ENCODE results near the gene EFNA5.
"Not testable (repeated sequence)": the region's sequence is repeated elsewhere in the genome, so short reads cannot be mapped to it uniquely, and the experiment has no call there.

Gene EFNA5

DNA sequence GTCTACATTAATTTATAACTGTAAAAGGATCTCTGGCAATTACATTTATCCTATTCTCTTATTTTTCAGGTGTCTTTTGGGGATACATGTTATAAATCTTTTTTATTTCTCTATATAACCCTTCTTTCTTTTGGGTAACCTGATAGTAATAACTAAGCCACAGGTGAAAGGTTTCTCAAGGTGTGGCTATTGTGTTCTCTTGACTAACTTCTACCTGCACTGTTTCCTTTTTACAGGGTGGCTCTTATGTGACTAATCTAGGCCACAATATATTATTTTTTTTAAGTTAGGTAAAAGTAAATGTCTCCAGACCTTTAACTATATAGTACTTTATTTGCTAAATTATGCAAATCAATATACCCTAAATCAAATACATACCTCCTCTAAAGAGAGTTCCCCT is 193.2 kb downstream of the EFNA5 start:
- no peak for FAIRE-seq

GRCh38 chr5:107476783-107477182 is 194.0 kb downstream of the EFNA5 start:
- no peak for FAIRE-seq

DNA sequence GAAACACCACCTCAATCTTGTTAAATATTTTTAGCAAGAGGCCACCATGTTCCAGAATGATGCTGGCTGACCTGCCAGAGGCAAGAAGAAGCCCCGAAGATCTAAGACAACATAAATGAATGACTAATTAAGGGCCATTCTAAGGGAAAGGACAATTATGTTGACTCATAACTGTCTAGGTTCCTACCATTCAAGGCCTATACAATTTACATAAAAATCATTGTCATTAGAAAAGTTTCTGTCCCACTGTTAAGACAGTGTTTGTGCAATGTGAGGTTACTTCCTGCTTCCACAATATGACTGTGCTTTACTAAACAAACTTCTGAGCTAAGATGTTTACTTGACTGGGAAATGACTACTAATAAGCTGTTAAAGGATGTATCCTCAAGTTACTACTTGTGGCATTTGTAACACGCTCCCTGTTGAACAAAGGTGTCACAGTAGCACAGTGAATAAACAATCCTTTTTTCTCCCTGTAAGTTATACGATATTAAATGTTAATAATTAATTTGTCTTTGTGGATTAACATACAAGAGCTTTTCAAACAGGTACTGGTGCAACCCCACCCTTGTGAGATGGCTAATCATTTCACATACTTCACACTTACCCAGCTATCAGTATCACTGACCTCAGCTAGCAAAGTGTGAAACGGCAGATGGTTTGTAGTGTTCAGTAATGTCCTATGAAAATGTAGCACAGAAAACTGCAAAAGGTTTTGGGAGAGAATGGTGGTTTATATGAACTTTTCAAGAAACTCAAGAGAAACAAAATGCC is 195.8 kb downstream of the EFNA5 start:
- FAIRE-seq, result no peak

DNA sequence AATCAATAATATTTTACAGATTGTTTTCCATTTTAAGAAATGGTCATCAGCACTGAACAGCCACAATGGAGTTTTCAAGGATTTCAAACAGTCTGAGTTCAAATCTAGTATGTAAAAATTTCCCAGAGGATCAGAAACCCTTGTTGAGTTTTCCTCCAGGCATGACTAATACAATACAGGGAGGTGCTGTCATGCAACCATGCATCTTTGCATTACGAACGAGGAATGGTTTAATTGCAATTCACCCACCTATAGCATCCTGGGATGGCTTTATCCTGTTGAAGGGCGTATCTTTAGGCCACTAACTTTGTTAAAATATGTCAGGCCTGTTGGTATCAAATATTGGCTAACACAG is 196.4 kb downstream of the EFNA5 start:
- no peak for FAIRE-seq

DNA sequence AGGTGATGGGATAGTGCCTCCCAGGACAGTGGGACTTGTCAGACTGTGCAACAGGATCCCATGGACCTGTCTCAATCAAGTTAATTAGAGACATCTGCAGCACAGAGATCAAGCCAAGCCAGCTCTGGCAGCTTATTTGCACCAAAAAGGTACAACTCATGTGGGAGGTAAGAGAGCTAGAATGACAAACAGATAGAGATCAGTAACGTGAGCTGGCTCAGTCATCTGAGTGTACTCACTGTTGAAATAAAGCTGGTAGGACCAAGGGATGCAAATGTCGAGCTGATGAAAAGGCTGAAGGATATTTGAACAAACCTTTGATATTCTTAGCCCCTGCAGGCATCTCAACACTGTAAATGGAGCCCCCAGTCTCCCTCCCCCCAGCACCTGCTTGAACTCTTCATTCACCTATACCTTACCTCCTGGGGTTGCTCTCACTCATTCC is 198.1 kb downstream of the EFNA5 start:
- no peak for FAIRE-seq

- no peak for FAIRE-seq
These were observed 200.5 kb downstream of the EFNA5 start for GRCh38 chr5:107470295-107470582.

- no peak for FAIRE-seq
These were observed 201.0 kb downstream of the EFNA5 start for GRCh38 chr5:107469485-107470294.

DNA sequence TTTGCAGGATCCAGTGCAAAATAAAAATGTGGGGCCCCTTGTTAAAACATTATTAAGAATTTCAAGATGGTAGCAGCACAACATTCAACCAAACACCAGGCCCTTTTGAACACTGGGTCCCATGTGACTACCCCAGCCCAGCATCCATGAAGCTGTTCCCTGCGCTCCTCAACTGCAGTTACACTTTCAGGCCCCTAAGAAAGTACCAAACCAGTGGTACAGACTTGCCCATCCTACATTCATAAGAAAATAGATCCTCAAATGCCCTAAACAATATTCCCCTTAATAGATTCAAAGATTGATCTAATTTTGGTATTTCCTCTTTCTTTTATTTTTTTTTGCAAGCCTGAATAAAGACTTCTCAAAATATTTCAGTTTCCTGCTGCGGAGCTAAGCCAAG is 201.7 kb downstream of the EFNA5 start:
- FAIRE-seq, result no peak

- no peak for FAIRE-seq
These were observed 202.5 kb downstream of the EFNA5 start for GRCh38 chr5:107468276-107468675.

DNA sequence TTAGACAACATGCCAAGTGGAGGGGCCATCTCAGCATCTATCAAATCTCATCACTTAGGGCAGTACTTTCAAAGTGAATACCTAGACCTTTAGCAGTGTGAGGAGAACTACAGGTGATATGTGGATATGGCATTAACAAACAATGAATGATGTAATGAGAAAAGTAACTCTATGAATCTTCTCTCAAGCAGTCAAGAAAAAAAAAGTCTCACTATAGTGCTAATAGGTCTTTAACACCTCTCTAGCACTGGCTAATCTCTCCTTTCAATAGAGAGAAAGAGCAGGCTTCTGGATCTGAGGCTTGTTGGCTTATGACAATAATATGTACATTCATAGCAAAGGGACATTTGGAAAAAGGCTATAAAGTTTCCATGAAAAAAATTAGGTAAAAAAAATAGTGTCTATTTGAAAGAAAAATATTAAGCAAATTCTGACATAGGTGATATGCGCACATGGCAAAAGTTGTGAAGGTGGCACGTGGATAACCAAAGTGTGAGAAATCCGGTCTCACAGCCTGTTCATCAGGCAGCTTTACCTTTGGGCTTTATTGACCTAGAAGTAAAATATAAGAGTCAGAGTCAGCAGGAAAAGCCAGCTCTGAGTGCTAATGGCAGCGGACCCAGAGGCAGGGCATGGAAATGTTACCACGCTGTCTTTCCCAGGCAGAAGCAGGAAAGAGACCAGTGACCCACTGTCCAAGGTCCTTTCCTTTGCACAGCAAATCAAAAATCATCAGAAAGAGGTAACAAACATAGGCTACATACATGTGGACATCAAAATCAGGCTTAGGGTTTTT is 203.4 kb downstream of the EFNA5 start:
- FAIRE-seq, result no peak

GRCh38 chr5:107466233-107466769 is 204.4 kb downstream of the EFNA5 start:
- no peak for FAIRE-seq

GRCh38 chr5:107464876-107465275 is 205.9 kb downstream of the EFNA5 start:
- FAIRE-seq, result no peak

GRCh38 chr5:107464416-107464815 is 206.3 kb downstream of the EFNA5 start:
- no peak for FAIRE-seq

- FAIRE-seq, result no peak
These were observed 207.0 kb downstream of the EFNA5 start for GRCh38 chr5:107463731-107464130.

- FAIRE-seq, result no peak
These were observed 209.0 kb downstream of the EFNA5 start for GRCh38 chr5:107461770-107462169.

DNA sequence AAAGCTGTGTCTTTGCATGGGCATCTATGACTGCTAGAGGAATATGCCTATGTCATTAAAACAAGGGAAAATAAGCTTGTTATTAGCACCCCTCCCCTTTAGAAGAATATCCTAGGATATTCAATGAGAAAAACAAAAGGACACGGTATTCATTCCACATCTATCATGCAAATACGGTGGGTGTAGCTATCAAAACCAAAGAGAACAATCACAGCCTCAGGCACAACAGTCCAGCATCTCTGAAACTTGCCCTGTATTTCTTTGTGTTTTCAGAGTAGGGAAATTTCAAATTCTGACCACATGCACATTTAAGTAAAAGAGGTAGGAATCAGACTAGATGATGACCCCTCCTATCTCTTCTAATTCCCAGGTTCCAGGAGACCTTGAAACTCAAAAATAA is 209.9 kb downstream of the EFNA5 start:
- no peak for FAIRE-seq

DNA sequence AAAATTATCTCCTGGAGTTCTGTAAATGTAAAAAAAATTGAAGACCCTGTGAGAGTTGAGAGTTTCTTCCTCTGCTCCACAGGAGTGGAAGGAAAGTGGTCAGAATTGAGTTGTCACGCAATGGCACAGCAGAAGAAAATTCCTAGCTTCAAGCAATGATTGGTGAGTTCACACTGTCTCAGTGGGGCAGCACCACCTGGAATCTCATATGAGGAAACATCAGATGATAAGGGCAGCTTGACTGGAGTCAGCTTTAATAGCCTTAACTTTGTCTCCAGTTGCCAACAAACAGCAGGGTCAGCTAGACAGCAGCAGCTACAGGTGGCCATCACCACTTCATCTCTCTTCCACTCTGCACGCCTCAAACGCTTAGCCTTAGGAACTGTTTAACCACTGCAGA is 211.1 kb downstream of the EFNA5 start:
- FAIRE-seq, result no peak

DNA sequence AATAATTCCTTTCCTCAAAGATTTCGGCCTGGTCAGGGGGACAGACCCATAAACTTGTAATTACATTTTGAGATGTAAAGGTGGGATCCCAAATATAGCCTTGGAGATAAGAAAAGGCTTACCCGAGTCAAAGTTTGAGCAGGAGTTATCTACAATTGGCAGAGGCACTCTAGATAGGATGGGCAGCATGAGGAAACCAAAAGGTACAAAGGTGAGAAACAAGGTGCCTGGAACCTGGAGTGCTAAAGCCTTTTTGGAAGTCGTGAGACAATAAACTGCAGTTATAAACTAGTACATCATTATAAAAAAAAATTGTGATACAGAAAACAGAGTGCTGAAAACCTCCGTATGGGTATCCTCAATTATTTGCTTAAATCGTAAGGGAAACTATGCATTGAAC is 212.4 kb downstream of the EFNA5 start:
- FAIRE-seq, result no peak

DNA sequence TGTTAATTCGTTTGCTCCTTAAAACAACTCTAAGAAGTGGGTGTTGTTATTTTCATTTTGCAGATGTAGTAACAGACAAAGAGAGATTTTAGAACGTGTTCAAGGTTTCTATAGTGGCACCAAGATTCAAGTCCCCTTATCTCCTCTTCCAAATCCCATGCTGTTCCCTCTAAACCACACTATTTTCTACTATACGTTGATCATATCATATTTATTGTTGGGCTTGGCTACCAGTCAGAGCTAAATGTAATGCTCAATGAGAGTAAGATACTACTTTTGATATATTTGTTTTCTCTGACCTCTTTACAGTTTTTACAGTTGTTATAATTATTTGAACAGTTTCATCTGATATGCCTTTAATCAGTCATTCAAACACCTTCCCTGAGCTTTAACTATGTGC is 212.9 kb downstream of the EFNA5 start:
- FAIRE-seq, result no peak

GRCh38 chr5:107457138-107457537 is 213.6 kb downstream of the EFNA5 start:
- FAIRE-seq, result no peak

- FAIRE-seq, result no peak
These were observed 214.4 kb downstream of the EFNA5 start for GRCh38 chr5:107456281-107456715.

- FAIRE-seq, result no peak
These were observed 215.6 kb downstream of the EFNA5 start for GRCh38 chr5:107455111-107455544.

DNA sequence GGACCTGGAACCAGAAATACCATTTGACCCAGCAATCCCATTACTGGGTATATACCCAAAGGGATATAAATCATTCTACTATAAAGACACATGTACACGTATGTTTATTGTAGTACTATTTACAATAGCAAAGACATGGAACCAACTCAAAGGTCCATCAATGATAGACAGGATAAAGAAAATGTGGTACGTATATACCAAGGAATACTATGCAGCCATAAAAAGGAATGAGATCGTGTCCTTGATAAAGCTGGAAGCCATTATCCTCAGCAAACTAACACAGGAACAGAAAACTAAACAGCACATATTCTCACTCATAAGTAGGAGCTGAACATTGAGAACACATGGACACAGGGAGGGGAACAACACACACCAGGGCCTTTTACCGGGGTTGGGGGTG is 218.9 kb downstream of the EFNA5 start:
- FAIRE-seq, result not testable (repeated sequence)
